K562 (cell line): Measurements from ENCODE around the gene SLC25A21. TPM values are rescaled to one million over a fixed set of nuclear protein-coding genes. Genes with fewer than 3 reads are reported as not detected.

ENCODE experiments used
- ATAC-seq: fragments of 200-7000 bp; cut with Tn5 transposase; 3 replicates; pipeline ENCODE4 v1.9.1; 2020; ENCODE audit warnings: moderate library complexity
- BruUV-seq: library from RNA; stranded (reverse); fragments of 400-500 nt; replicated peaks from 2 replicates; lab custom pipeline; 2021; lab: Mats Ljungman, UMichigan
- CTCF ChIA-PET: fragments of 300-600 bp; formaldehyde crosslinking; extraction: SDS; loops from one replicate; lab custom pipeline; 2021; ENCODE audit warnings: low intra/inter-chr PET ratio; lab: Yijun Ruan, JAX
- POLR2A ChIA-PET: fragments of 300-600, 350-650 bp; sonication (Branson Sonifier 250); formaldehyde crosslinking; extraction: SDS; loops from one replicate; lab custom pipeline; 2021; ENCODE audit warnings: antibody characterized with exemption, inconsistent platforms; lab: Yijun Ruan, JAX
- DNase-seq, 4 experiments: peaks; one replicate each; pipeline versions ENCODE4 v3.0.0 to v3.0.0-alpha.2; 2011 to 2018; ENCODE audit warnings: low spot score in 3 of 4, mixed read lengths in 3 of 4; ENCODE audit errors: extremely low read depth in 1 of 4
- FAIRE-seq: peaks from 2 replicates; lab custom pipeline; 2011; peaks lifted over from hg19 to GRCh38; lab: Jason Lieb, UNC
- H2AFZ ChIP-seq: 2 replicates; pipeline ENCODE4 v1.6.0; 2011; ENCODE audit warnings: low read depth, low read length, control low read depth, inconsistent platforms
- H3K27ac ChIP-seq: fragments of 200-600 bp; 3 replicates; pipeline ENCODE4 v1.8.0; 2011; ENCODE audit warnings: low read depth, mild to moderate bottlenecking, control low read depth, inconsistent platforms, low read length, moderate library complexity, mixed read lengths; ENCODE audit errors: extremely low read depth
- H3K27me3 ChIP-seq, 2 experiments: fragments of 300-600 bp in 1 of 2; 2 replicates in 1 of 2; 3 replicates in 1 of 2; pipeline versions ENCODE4 v1.6.0 to v1.8.0; 2011; ENCODE audit warnings: inconsistent platforms in 2 of 2, low read length in 2 of 2, mild to moderate bottlenecking in 1 of 2, mixed read lengths in 1 of 2, moderate library complexity in 1 of 2; ENCODE audit not compliant: control insufficient read depth in 2 of 2, insufficient read depth in 2 of 2
- H3K36me3 ChIP-seq: fragments of 300-600 bp; 3 replicates; pipeline ENCODE4 v1.8.0; 2011; ENCODE audit warnings: mild to moderate bottlenecking, low read length, inconsistent platforms; ENCODE audit not compliant: control insufficient read depth, insufficient read depth
- H3K4me1 ChIP-seq, 2 experiments: fragments of 200-600 bp in 1 of 2; replicated peaks in 1 of 2; 2 replicates in 1 of 2; 3 replicates in 1 of 2; pipeline versions ENCODE4 v1.5.1 to v1.8.0; 2011; ENCODE audit warnings: inconsistent platforms in 2 of 2, low read length in 2 of 2, mild to moderate bottlenecking in 1 of 2, mixed read lengths in 1 of 2, moderate library complexity in 1 of 2; ENCODE audit not compliant: control insufficient read depth in 2 of 2, insufficient read depth in 2 of 2
- H3K4me2 ChIP-seq: 2 replicates; pipeline ENCODE4 v1.6.1; 2011; ENCODE audit warnings: low read length, control low read depth, inconsistent platforms, mixed read lengths; ENCODE audit not compliant: insufficient read depth
- H3K4me3 ChIP-seq: fragments of 200-600 bp; sonication (generic), shearing (Covaris generic); 2 replicates; pipeline ENCODE4 v1.5.1; 2016; ENCODE audit warnings: control low read depth, inconsistent platforms
- H3K79me2 ChIP-seq: fragments of 200-600 bp; 3 replicates; pipeline ENCODE4 v1.8.0; 2011; ENCODE audit warnings: low read length, inconsistent platforms; ENCODE audit not compliant: control insufficient read depth, insufficient read depth
- H3K9ac ChIP-seq, 2 experiments: 2 replicates each; pipeline versions ENCODE4 v1.6.0 to v1.6.1; 2011; ENCODE audit warnings: low read depth in 2 of 2, low read length in 2 of 2, control low read depth in 1 of 2, inconsistent platforms in 1 of 2, mild to moderate bottlenecking in 1 of 2, mixed read lengths in 1 of 2; ENCODE audit not compliant: insufficient read depth in 1 of 2
- H3K9me1 ChIP-seq: one replicate; pipeline ENCODE4 v1.6.0; 2011; ENCODE audit warnings: inconsistent platforms, mild to moderate bottlenecking, low read length, moderate library complexity; ENCODE audit not compliant: control insufficient read depth, insufficient read depth
- H3K9me3 ChIP-seq: replicated peaks from 2 replicates; pipeline ENCODE4 v1.5.1; 2011; ENCODE audit warnings: low read depth, low read length, inconsistent platforms; ENCODE audit not compliant: control insufficient read depth, insufficient read depth
- H4K20me1 ChIP-seq: replicated peaks from 2 replicates; pipeline ENCODE4 v1.6.1; 2011; ENCODE audit warnings: low read length, inconsistent platforms, mixed read lengths; ENCODE audit not compliant: control insufficient read depth, insufficient read depth
- ARID3A ChIP-seq: IDR thresholded peaks from 2 replicates; pipeline ENCODE4 v1.6.1; 2012; ENCODE audit warnings: low read depth, low read length, improper control_type of control experiment, borderline replicate concordance
- CCAR2 ChIP-seq: fragments of 200-400 bp; formaldehyde crosslinking; IDR thresholded peaks from 2 replicates; pipeline ENCODE4 v1.6.1; 2017; ENCODE audit warnings: mild to moderate bottlenecking, low read depth, low read length
- ETV6 ChIP-seq, 3 experiments: fragments of 150-350 bp in 1 of 3; sonication (generic) in 1 of 3; formaldehyde crosslinking in 1 of 3; IDR thresholded peaks; 2 replicates each; pipeline versions ENCODE4 v1.6.1 to v1.8.0; 2014 to 2022; ENCODE audit warnings: borderline replicate concordance in 2 of 3, low read depth in 2 of 3, antibody characterized with exemption in 1 of 3, low read length in 1 of 3, mild to moderate bottlenecking in 1 of 3, missing genetic modification reagents in 1 of 3
- FOXK1 ChIP-seq: sonication (generic); formaldehyde crosslinking; IDR thresholded peaks from 2 replicates; pipeline ENCODE4 v1.8.0; 2022; ENCODE audit warnings: missing genetic modification reagents, mild to moderate bottlenecking, borderline replicate concordance
- HDGF ChIP-seq: fragments of 450-650 bp; IDR thresholded peaks from 2 replicates; pipeline ENCODE4 v1.6.1; 2016
- POLR3G ChIP-seq: IDR thresholded peaks from 2 replicates; pipeline ENCODE4 v1.6.1; 2011; ENCODE audit not compliant: insufficient read length, insufficient replicate concordance; ENCODE audit errors: extremely low read depth
- SIRT6 ChIP-seq: IDR thresholded peaks from one replicate; pipeline ENCODE4 v1.6.1; 2012; ENCODE audit warnings: low read depth, mild to moderate bottlenecking, control low read depth, inconsistent platforms, low read length, moderate library complexity
- SIX5 ChIP-seq, 2 experiments: IDR thresholded peaks; 2 replicates each; pipeline ENCODE4 v1.6.1; 2011; ENCODE audit warnings: low read length in 2 of 2, borderline replicate concordance in 1 of 2, low read depth in 1 of 2, mild to moderate bottlenecking in 1 of 2, moderate library complexity in 1 of 2; ENCODE audit not compliant: insufficient read depth in 1 of 2
- SPI1 ChIP-seq: IDR thresholded peaks from 2 replicates; pipeline ENCODE4 v1.6.1; 2011; ENCODE audit warnings: low read depth, low read length, control low read depth, borderline replicate concordance
- ZKSCAN3 ChIP-seq: fragments of 250-450 bp; sonication (Bioruptor Pico); IDR thresholded peaks from 2 replicates; pipeline ENCODE4 v1.4.0; 2020
- ZNF324 ChIP-seq: fragments of 250-450 bp; sonication (Bioruptor Pico); IDR thresholded peaks from 2 replicates; pipeline ENCODE4 v1.4.0; 2020; ENCODE audit warnings: mild to moderate bottlenecking
- ZNF695 ChIP-seq: fragments of 450-650 bp; formaldehyde crosslinking; IDR thresholded peaks from 2 replicates; pipeline ENCODE4 v1.4.0; 2020; ENCODE audit warnings: mild to moderate bottlenecking, moderate library complexity
- WGBS: fragments of 100-300 bp; shearing (Covaris generic); methylation state at CpG from one replicate; pipeline ENCODE4 v1.1.6; 2016; ENCODE audit warnings: low coverage, mixed read lengths; ENCODE audit not compliant: insufficient coverage; ENCODE audit errors: missing lambda C conversion rate; 5-methylcytosine and 5-hydroxymethylcytosine counted together
- in situ Hi-C: fragments of 300-500 bp; cut with MboI; formaldehyde crosslinking; loops from 4 replicates; pipeline ENCODE4 v1.15.0; 2018; ENCODE audit warnings: inconsistent platforms, mixed read lengths
- intact Hi-C: fragments of 100-400 bp; cut with micrococcal nuclease; formaldehyde crosslinking; loops from 2 replicates; pipeline ENCODE4 v1.14.2; 2022
- polyA plus RNA-seq, 8 experiments: library from polyadenylated mRNA; depleted of rRNA in 4 of 8; stranded (reverse) in 5 of 8; unstranded in 3 of 8; fragments of >200 nt; fragmentation: Nextera tagmentation in 2 of 8; fragmentation: Illumina TruSeq in 1 of 8; extraction: Ambion mirVana in 2 of 8; extraction: Trizol in 1 of 8; gene quantifications; 2 replicates each; pipeline versions ENCODE4 v1.2.1 to v1.2.3, GENCODE V29; 2011 to 2014; ENCODE audit warnings: inconsistent platforms in 1 of 8, missing spikeins in 1 of 8
- total RNA-seq, 7 experiments: library from RNA; depleted of rRNA in 6 of 7; stranded (reverse); fragments of >200 nt in 6 of 7; fragmentation: Illumina TruSeq in 2 of 7; extraction: Trizol in 2 of 7; gene quantifications; 2 replicates each; pipeline versions ENCODE4 v1.2.1 to v1.2.3, GENCODE V29; 2011 to 2021; ENCODE audit warnings: low replicate concordance in 1 of 7
- TF ChIP-seq, protein P1 (sequence below): fragments of 250-450 bp; sonication (Bioruptor Pico); IDR thresholded peaks from 2 replicates; pipeline ENCODE4 v1.5.0; 2021; ENCODE audit warnings: mild to moderate bottlenecking, borderline replicate concordance
- TF ChIP-seq, protein P2 (sequence below): fragments of 450-650 bp; IDR thresholded peaks from 2 replicates; pipeline ENCODE4 v1.6.1; 2016; ENCODE audit warnings: borderline replicate concordance
- TF ChIP-seq, protein P3 (sequence below): fragments of 200-800 bp; sonication (Bioruptor generic); IDR thresholded peaks from 2 replicates; pipeline ENCODE4 v1.6.1; 2017; ENCODE audit warnings: missing genetic modification characterization, missing compliant biosample characterization

Gene SLC25A21
- total and polyA plus RNA-seq, 9 of the 15 experiments (the other 6 are each of a cell fraction or from before 2014, with no cell fraction given): 15.2 to 46.7 (median 28.7) TPM

DNA sequence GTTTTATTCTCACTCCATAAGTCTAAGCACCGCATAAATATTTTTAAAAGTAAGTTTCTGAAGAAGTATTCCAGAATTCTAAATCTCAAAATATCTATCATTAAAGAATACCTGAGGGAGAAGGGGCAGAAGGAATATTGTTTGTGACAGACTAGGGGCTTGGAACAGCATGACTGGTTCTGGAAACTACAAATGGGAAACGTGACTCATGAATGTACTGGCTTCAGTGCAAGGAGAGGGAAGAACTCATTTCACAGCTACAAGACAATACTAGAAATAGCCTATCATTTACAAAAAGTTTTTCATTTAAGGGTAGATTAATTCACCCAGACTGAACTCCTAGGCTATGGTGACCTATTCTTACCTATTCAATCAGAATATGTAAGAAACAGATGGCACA, 121.3 kb downstream of the SLC25A21 start:
- ATAC-seq: no peak
- no peak overlapping the region for H3K27ac ChIP-seq
- H3K27me3 ChIP-seq: no peaks in the 10 kb centered on the region
- H3K9me1 ChIP-seq: no peaks in the 10 kb centered on the region
- POLR2A ChIA-PET: no interaction called here
- H3K36me3 ChIP-seq: no peaks in the 10 kb centered on the region
- no TSS peak for BruUV-seq
- CTCF ChIA-PET: no interaction called here
- FAIRE-seq: no peak
- 68% methylated on average over 2 of the region's 2 CpGs for WGBS
- intact Hi-C loops: no loop called here
- no peak overlapping the region for H3K4me2 ChIP-seq
- no peaks in the 10 kb centered on the region; a peak in 2 of 5 replicates for H3K4me1 ChIP-seq
- no peak overlapping the region for H3K9ac ChIP-seq
- 0 out of 2 replicates have a peak, but pooled peaks cover 3% of the 10 kb centered on the region for H4K20me1 ChIP-seq
- in situ Hi-C loops: no loop called here
- H2AFZ ChIP-seq: no peak overlapping the region
- H3K9me3 ChIP-seq: no peaks in the 10 kb centered on the region
- no peak for DNase-seq
- no peaks in the 10 kb centered on the region for H3K79me2 ChIP-seq
- H3K4me3 ChIP-seq: no peak overlapping the region
- TF ChIP-seq, protein P1, sequence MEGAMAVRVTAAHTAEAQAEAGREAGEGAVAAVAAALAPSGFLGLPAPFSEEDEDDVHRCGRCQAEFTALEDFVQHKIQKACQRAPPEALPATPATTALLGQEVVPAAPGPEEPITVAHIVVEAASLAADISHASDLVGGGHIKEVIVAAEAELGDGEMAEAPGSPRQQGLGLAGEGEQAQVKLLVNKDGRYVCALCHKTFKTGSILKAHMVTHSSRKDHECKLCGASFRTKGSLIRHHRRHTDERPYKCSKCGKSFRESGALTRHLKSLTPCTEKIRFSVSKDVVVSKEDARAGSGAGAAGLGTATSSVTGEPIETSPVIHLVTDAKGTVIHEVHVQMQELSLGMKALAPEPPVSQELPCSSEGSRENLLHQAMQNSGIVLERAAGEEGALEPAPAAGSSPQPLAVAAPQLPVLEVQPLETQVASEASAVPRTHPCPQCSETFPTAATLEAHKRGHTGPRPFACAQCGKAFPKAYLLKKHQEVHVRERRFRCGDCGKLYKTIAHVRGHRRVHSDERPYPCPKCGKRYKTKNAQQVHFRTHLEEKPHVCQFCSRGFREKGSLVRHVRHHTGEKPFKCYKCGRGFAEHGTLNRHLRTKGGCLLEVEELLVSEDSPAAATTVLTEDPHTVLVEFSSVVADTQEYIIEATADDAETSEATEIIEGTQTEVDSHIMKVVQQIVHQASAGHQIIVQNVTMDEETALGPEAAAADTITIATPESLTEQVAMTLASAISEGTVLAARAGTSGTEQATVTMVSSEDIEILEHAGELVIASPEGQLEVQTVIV (CRISPR knock-in tag): no peak
- no peak for TF ChIP-seq SPI1
- TF ChIP-seq, protein P2, sequence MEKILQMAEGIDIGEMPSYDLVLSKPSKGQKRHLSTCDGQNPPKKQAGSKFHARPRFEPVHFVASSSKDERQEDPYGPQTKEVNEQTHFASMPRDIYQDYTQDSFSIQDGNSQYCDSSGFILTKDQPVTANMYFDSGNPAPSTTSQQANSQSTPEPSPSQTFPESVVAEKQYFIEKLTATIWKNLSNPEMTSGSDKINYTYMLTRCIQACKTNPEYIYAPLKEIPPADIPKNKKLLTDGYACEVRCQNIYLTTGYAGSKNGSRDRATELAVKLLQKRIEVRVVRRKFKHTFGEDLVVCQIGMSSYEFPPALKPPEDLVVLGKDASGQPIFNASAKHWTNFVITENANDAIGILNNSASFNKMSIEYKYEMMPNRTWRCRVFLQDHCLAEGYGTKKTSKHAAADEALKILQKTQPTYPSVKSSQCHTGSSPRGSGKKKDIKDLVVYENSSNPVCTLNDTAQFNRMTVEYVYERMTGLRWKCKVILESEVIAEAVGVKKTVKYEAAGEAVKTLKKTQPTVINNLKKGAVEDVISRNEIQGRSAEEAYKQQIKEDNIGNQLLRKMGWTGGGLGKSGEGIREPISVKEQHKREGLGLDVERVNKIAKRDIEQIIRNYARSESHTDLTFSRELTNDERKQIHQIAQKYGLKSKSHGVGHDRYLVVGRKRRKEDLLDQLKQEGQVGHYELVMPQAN: no peak
- no peak for TF ChIP-seq ZNF324 (CRISPR knock-in tag)
- no peak for TF ChIP-seq POLR3G
- TF ChIP-seq SIX5 (IDR thresholded peaks at IDR 0.05; ENCODE audit: borderline replicate concordance in 1 of 2, insufficient read depth in 1 of 2, low read depth in 1 of 2, low read length in 2 of 2): no peak
- TF ChIP-seq CCAR2: no peak
- no peak for TF ChIP-seq ETV6 (IDR thresholded peaks at IDR 0.05; ENCODE audit: borderline replicate concordance in 1 of 2, low read depth in 2 of 2, low read length in 1 of 2)
- TF ChIP-seq ETV6 (CRISPR knock-in tag; IDR thresholded peaks at IDR 0.05; ENCODE audit: borderline replicate concordance): no peak
- TF ChIP-seq ZNF695: no peak
- TF ChIP-seq SIRT6: no peak
- no peak for TF ChIP-seq ZKSCAN3 (CRISPR knock-in tag)
- TF ChIP-seq HDGF: no peak
- no peak for TF ChIP-seq FOXK1 (CRISPR knock-in tag)
- TF ChIP-seq, protein P3, sequence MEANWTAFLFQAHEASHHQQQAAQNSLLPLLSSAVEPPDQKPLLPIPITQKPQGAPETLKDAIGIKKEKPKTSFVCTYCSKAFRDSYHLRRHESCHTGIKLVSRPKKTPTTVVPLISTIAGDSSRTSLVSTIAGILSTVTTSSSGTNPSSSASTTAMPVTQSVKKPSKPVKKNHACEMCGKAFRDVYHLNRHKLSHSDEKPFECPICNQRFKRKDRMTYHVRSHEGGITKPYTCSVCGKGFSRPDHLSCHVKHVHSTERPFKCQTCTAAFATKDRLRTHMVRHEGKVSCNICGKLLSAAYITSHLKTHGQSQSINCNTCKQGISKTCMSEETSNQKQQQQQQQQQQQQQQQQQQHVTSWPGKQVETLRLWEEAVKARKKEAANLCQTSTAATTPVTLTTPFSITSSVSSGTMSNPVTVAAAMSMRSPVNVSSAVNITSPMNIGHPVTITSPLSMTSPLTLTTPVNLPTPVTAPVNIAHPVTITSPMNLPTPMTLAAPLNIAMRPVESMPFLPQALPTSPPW: no peak
- no peak for TF ChIP-seq ARID3A
